ENCODE data around the gene TERF2IP.

DNA sequence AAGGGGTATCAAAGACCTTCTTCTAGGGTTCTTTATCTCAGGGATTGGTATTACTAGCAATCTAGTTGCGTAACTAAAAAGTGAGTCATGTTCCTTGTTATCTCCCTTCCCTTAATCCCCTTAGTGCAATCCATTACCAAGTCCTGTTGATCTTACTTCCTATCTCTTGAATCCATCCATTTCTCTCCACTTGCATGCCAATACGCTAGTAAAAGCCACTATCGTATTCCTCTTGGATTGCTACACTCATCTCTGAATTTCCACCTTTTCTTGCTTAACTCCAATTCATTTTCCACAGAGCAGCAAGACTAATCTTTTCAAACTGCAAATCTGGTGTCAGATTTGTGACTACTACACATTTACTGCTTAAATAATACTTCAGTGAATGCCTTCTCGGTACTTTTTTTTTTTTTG, 22.6 kb upstream of the TERF2IP start:
- TF ChIP-seq, protein P1, sequence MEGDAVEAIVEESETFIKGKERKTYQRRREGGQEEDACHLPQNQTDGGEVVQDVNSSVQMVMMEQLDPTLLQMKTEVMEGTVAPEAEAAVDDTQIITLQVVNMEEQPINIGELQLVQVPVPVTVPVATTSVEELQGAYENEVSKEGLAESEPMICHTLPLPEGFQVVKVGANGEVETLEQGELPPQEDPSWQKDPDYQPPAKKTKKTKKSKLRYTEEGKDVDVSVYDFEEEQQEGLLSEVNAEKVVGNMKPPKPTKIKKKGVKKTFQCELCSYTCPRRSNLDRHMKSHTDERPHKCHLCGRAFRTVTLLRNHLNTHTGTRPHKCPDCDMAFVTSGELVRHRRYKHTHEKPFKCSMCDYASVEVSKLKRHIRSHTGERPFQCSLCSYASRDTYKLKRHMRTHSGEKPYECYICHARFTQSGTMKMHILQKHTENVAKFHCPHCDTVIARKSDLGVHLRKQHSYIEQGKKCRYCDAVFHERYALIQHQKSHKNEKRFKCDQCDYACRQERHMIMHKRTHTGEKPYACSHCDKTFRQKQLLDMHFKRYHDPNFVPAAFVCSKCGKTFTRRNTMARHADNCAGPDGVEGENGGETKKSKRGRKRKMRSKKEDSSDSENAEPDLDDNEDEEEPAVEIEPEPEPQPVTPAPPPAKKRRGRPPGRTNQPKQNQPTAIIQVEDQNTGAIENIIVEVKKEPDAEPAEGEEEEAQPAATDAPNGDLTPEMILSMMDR (conservative IDR thresholded peaks at IDR 0.05; ENCODE audit: low read depth, low read length), result no peak
- no peak for TF ChIP-seq EZH2 (IDR thresholded peaks at IDR 0.05; ENCODE audit: borderline replicate concordance, low read depth, low read length, poor library complexity, severe bottlenecking)

All from A673 (cell line).